ENCODE measurements around the gene GTPBP3. TPM values are rescaled to one million over a fixed set of nuclear protein-coding genes. Genes with fewer than 3 reads are reported as not detected.
"Not testable (repeated sequence)": the region's sequence is repeated elsewhere in the genome, so short reads cannot be mapped to it uniquely, and the experiment has no call there.

GTPBP3 gene
- total RNA-seq, 1 experiment from 2014 or later: 21.5 TPM

- no peak for DNase-seq (ENCODE audit: low spot score)
Observed at GRCh38 chr19:17341386-17341785, 4.0 kb downstream of the GTPBP3 start.

DNA sequence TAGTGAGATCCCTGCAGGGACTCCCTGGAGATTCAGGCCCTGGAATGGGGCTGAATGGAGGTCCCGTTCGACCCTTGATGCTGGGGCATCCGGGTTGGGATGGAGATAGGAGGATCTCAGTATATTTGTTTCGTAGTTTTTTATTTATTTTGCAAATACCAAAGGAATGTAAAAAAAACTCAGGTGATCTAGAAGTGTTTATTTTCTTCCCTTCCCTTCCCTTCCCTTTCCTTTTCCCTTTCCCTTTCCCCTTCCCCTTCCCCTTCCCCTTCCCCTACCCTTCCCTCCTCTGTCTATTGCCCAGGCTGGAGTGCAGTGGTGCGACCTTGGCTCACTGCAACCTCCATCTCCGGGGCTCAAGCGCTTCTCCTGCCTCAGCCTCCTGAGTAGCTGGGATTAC is 4.5 kb downstream of the GTPBP3 start:
- DNase-seq (ENCODE audit: low spot score): no peak

DNA sequence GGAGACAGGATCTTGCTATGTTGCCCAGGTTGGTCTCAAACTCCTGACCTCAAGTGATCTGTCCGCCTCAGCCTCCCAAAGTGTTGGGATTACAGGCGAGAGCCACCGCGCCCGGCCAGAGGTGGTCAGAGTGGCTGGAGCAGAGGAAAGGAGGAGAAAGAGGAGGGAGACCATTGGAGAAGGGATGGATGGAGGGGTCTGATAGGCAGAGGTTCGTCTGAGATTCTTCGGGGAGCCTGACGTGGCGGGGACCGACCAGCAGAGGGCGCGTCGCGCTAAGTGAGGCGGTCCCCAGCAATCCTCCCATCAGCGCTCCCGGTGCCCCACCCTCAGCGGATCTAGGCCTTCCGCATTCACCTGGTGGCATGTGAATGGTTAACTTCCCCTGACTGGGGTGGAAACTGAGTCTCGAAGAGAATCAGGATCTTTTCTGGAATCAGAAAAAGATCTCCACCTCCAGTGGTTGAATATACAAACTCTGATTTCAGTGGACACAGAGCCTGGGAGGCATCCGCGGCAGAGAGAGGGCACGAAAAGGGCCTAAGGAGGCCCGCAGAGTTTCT is 8.8 kb downstream of the GTPBP3 start:
- peak; percentile 72 for DNase-seq (ENCODE audit: low spot score)

- peak; percentile 62 for DNase-seq (ENCODE audit: low spot score)
Observed at GRCh38 chr19:17347361-17347760, 10.0 kb downstream of the GTPBP3 start.

- no peak for DNase-seq (ENCODE audit: low spot score)
Observed at GRCh38 chr19:17347877-17348276, 10.5 kb downstream of the GTPBP3 start.

DNA sequence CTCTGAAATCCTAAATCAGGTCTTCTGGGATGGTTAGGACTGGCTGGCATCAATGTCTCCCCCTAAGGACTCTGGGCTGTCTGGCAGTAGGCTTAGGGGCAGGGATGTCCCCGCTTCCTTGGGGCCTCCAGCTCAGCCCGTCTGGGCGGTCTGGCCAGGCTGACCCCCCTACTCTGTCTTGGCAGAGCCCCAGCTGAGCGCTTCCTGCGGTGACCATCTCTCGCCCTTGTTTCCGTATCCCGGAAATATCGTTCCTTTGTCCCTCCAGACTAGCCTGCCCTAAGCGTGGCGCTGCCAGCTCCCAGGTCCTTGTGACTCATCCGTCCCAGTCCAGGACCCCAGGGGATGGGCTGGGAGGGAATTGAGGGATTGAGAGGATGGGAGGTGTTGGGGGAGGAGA is 11.3 kb downstream of the GTPBP3 start:
- peak; percentile 87 for DNase-seq (ENCODE audit: low spot score)

GRCh38 chr19:17351815-17352435 is 14.6 kb downstream of the GTPBP3 start:
- no peak for DNase-seq (ENCODE audit: low spot score)

DNA sequence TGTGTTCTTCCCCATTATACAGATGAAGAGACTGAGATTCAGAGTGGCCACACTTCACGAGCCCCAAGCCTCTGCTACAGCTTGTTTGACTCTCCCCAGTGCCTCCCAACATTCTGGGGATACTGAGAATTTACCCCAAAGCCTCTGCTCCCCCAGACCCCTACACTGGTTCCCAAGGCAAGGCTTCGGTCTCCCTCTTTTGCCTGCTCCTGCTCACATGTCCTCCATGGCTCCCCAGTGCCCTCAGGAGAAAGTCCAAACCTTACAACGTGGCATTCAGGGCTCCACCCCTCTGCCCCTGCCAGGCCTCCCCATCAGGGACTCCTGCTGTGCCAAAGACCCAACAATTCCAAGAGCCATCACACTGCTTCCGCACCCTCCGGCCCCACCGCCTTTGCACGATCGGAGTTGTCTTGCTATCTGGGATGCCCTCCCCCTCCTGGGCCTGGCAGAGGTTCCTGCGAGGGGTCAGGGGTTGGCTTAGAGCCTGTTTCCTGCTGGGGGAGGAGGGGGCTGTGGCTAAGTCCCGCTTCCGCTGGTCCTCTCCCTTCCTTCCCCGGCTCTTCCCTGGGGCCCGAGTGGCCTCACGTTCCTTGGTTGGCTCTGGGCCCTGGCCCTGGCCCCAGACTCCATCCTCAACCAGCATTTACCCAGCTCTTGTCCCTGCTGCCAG is 15.4 kb downstream of the GTPBP3 start:
- DNase-seq (ENCODE audit: low spot score): no peak

DNA sequence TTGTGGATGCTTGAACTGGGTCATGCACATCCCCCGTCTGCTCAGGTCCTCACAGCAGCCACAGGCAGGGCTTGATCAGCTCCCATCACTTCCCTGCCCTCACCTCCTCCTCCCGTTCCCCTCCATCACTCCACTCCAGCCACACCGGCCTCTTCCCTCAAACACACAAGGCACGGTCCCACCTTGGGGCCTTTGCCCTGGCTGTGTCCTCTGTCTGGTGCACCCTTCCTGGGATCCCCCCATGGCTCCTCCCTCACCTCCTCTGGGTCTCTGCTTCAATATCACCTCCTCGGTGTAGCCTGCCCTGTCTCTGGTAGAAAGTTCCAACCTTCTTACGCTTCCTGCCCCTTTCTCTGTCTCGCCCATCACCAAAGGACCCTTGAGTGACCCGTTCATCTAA is 16.0 kb downstream of the GTPBP3 start:
- DNase-seq (ENCODE audit: low spot score): no peak

DNA sequence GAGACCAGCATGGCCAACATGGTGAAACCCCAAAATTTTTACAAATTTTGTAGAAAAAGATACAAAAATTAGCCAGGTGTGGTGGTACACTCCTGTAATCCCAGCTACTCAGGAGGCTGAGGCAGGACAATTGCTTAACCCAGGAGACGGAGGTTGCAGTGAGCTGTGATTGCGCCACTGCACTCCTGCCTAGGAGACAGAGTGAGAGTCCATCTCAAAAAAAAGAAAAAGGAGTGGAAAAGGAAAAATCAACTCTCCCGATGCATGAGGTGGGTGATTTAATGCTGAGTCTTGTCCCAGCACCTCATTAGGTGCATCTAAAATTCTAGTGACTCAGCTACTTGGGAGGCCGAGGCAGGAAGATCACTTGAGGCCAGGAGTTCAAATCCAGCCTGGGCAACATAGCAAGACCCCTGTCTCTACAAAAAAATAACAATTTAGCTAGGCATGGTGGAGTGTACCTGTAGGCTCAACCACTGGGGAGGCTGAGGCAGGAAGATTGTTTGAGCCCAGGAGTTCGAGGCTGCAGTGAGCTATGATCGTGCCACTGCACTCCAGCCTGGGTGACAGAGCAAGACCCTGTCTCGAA is 19.8 kb downstream of the GTPBP3 start:
- no peak for DNase-seq (ENCODE audit: low spot score)

DNA sequence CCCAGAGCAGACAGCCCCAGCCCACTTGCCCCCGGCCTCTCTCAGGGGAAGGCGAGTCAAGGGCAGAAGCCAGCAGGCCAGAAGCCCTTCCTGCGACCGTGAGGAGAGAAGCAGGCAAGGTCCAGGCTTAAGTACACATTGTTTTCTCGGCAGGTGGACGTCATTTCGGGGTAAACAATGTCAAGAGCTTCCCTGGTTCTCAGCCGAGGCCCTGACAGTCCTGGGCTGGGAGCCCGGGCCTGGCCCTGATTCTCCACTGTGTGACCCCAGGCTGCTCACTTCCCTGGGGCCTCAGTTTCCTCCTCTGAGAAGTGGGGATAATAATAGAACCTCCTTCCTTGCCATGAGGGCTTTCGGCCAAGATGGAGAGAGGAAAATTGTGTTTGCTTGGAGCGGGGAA is 20.4 kb downstream of the GTPBP3 start:
- no peak for DNase-seq (ENCODE audit: low spot score)

DNA sequence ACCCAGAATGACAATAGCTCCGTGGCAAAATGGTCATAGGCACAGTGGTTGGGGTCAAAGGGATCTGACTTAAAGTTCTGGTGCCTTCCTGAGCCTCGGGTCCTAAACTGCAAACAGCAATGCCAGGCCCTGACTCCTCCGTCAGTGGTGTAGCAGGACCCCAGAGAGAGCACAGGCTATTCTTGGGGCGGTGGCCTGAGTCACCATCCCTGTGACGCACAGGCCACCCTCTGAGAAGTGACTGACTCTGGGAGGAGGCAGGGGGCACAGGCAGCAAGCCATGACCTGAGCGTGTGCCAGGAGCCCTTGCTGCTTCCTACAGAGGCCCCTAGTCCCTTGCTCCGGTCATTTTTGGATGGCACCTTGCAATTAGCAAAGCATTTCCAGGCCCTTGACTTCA is 21.0 kb downstream of the GTPBP3 start:
- peak; percentile 81 for DNase-seq (ENCODE audit: low spot score)

DNA sequence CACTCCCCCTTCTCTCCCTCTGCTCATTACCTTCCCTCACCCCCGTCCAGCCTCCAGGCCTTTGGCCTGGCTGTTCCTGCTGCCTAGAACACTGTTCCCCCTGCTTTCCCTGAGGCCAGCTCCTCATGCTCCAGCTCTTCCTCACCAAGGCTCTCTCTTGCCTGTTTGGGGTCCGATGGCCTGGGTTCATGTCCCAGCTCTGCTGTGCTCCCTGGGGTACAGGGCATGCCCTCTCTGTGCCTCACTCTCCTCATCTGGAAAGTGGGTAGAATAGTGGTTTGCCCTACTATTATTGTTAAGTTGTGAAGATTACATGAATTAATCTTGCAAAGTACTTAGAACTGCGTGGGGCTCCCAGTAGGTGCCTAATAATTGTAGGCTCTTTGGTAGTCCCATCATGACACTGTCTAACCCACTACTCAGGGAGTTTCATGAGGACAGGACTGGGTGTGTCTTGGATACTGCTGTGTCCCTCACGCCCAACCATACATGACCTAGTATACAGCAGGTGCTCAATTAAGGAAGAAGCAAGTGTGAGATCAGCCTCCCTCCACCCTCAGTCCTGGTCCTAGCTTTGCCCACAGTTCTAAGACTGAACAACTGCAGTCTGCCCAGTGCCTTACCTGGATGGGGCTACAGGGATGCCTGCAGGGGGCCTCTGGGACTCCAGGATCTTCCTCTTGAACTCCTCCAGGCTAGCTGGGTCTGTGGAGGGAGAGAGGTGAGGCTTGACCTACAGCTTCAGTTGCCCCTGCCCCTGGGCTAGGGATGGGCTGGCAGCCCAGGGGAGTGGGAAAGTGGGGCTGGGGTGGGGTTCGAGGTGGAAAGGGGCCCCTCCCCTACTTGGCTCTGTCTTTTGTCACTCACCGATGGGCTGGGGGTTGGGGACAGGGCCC is 22.8 kb downstream of the GTPBP3 start:
- no peak for DNase-seq (ENCODE audit: low spot score)

DNA sequence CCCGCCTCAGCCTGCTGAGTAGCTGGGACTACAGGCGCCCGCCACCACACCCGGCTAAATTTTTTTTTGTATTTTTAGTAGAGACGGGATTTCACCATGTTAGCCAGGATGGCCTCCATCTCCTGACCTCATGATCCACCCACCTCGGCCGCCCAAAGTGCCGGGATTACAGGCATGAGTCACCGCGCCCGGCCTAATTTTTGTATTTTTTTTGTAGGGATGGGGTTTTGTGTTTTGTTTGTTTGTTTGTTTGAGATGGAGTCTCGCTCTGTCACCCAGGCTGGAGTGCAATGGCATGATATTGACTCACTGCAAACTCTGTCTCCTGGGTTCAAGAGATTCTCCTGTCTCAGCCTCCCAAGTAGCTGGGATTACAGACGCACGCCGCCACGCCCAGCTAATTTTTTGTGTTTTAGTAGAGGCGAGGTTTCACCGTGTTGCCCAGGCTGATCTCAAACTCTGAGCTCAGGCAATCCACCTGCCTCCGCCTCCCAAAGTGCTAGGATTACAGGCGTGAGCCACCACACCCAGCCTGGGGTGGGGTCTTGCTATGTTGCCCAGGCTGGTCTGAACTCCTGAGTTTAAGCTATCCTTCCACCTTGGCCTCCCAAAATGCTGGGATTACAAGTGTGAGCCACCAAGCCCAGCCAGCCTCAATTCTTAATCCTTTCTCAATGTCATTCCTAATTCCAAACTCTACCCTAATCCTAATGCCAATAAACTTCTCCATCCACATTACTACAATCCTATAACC is 26.7 kb downstream of the GTPBP3 start:
- not testable (repeated sequence) for DNase-seq (ENCODE audit: low spot score)

DNA sequence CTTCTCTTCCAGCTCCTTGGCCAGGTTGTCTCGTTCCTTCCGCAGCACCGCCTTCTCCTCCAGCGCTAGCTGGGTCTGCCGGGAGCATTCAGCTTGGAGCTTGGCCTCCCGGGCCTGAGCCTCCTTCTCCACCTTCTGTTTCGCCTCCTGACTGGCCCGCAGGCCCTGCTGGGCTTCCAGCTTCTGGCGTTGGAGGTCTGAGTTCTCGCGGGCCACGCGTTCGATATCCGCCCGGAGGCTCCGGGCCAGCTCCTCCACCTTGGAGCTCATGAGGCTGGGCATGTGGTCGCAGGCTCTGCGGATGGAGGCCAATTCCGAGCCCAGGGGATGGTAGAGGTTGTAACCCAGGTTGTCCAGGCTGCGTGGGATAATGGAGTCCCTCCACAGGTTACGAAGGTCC is 28.0 kb downstream of the GTPBP3 start:
- no peak for DNase-seq (ENCODE audit: low spot score)

DNA sequence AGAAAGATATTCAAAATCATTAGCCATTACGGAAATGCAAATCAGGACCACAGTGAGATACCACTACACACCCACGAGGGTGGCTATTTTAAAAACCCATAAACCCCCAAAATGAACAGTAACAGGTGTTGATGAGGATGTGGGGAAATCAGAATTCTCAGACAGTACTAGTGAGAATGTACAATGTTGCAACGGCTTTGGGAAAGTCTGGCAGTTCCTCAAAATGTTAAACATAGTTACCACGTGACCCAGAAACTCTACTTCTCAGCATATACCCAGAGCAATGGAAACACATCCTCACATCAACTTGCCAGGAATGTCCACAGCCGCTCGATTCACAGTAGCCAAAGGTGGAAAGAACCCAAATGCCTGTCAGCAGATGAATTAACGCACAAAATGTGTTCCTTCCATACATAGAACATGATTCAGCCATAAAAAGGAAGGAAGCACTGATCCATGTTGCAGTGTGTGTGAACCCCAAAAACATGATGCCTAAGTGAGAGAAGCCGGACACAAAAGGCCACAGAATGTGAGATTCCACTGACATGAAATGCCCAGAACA is 32.8 kb downstream of the GTPBP3 start:
- DNase-seq (ENCODE audit: low spot score): peak; percentile 37

DNA sequence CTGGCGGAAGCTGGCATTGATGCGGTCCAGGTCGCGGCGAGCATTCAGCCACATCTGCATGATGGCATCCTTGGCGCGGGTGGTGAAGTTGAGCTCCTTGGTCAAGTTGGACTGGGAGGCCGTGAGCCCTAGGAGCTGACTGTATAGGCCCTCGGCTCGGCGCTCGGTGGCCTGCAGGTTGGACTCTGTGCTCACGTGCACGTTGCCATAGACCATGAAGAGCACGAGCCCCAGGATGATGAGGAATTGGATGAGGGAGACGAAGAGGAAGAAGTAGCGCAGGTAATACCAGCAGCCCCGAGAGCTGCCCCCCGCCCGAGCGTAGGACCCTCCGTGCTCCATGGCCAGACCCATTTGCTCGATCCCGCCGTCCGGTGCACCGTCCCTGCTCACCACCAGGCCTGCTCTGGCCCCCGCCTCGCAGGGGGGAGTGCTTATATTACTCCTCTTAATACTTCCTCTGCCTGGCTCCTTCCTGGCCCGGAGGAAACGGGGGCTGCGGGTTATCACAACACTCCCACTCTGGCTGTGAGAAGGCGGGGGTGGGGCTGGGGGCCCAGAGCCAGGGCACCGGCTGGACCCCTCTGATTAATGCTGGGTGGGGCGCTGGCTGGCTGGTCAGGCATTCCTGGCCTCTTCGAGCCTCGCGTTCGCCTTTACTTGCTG is 39.7 kb downstream of the GTPBP3 start, which contains the start of gene PLVAP:
TSS of gene PLVAP (minus strand) at position 408 of the 666 bp plus-strand sequence. CDS start at position 354, 54 bp downstream.
- no peak for DNase-seq (ENCODE audit: low spot score)

DNA sequence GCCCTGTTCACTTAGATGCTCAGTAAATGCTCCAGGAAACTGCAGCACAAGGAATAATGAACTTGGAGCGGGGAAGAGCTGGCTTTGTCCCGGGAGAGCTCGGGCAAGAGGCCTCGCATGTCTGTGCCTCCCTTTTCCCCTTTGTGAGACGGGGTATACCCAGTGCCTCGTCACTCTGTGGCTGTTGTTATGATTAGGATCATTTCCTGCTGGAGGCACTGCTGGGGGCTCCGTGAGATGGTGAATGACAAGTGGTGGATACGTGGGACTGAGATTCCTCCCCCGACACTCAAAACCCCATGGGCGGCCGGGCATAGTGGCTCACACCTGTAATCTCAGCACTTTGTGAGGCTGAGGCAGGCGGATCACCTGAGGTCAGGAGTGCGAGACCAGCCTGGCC is 40.9 kb downstream of the GTPBP3 start:
- DNase-seq (ENCODE audit: low spot score): no peak

GRCh38 chr19:17379221-17379631 is 41.9 kb downstream of the GTPBP3 start:
- DNase-seq (ENCODE audit: low spot score): no peak

Data from A172 (cell line).